Upper lobe of right lung (tissue), 1 donor: ENCODE results near the gene ACTN2. TPM values are rescaled to one million over a fixed set of nuclear protein-coding genes. Genes with fewer than 3 reads are reported as not detected.

Source experiments
- ATAC-seq: fragments of 200-7000 bp; cut with Tn5 transposase; one replicate; pipeline ENCODE4 v1.9.1; 2020; ENCODE audit warnings: mild to moderate bottlenecking, moderate library complexity
- DNase-seq: peaks from one replicate; pipeline ENCODE4 v3.0.0-alpha.2; 2020
- H3K27ac ChIP-seq: fragments of 200-600 bp; one replicate; pipeline ENCODE4 v1.8.0; 2022
- H3K27me3 ChIP-seq: fragments of 200-600 bp; one replicate; pipeline ENCODE4 v1.8.0; 2022; ENCODE audit warnings: mild to moderate bottlenecking
- H3K36me3 ChIP-seq: fragments of 200-600 bp; one replicate; pipeline ENCODE4 v1.8.0; 2022
- H3K4me1 ChIP-seq: fragments of 200-600 bp; one replicate; pipeline ENCODE4 v1.8.0; 2022
- H3K4me3 ChIP-seq: fragments of 200-600 bp; one replicate; pipeline ENCODE4 v1.8.0; 2022; ENCODE audit warnings: mild to moderate bottlenecking
- H3K9me3 ChIP-seq: fragments of 200-600 bp; one replicate; pipeline ENCODE4 v1.8.0; 2022
- intact Hi-C: fragments of 100-400 bp; cut with DNase I; formaldehyde crosslinking; loops from one replicate; pipeline ENCODE4 v1.11.0; 2022
- total RNA-seq: library from RNA; stranded (reverse); fragmentation: NEBNext Ultra II Directional; extraction: Animal tissue kit (Norgen Biotek cat#: 25700); gene quantifications from one replicate; pipeline ENCODE4 v1.2.1, GENCODE V29; 2021
- TF ChIP-seq, protein P1 (sequence below): fragments of 200-600 bp; IDR thresholded peaks from one replicate; pipeline ENCODE4 v1.8.0; 2022; ENCODE audit warnings: antibody characterized with exemption
- donor health status: DM: no; HTN: yes; CAD: no; lungs with severe emphysema.

The ACTN2 gene
- total RNA-seq, 1 donor from 2014 or later: 2.8 TPM

DNA sequence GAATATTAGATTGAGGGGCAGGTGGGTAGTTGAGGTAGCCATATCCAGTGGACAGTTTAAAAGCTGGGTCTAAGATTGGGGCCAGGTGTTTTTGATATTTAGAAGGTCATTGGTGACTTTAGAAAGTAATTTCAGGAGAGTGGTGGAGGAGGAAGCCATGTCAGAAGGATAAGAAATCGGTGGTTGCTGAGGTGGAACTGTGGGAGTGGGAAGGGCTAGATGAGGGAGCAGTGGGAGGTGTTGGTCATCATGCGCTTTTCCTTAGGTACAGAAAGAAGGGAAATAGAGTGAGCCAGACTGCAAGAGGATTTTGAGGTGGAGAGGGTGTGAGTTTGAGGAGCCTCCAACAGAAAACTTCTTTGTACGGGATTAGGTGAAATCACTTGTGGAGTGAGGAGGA lies 116.0 kb downstream of the ACTN2 start:
- Histone ChIP-seq H3K27ac (no peak overlapping the region), H3K27me3 (no peaks in the 10 kb centered on the region), H3K9me3 (no peaks in the 10 kb centered on the region), H3K36me3 (peaks cover 29% of the 10 kb centered on the region), H3K4me3 (no peak overlapping the region), H3K4me1 (peaks cover 5% of the 10 kb centered on the region)
- intact Hi-C loops: no loop called here
- ATAC-seq: no peak
- TF ChIP-seq, protein P1, sequence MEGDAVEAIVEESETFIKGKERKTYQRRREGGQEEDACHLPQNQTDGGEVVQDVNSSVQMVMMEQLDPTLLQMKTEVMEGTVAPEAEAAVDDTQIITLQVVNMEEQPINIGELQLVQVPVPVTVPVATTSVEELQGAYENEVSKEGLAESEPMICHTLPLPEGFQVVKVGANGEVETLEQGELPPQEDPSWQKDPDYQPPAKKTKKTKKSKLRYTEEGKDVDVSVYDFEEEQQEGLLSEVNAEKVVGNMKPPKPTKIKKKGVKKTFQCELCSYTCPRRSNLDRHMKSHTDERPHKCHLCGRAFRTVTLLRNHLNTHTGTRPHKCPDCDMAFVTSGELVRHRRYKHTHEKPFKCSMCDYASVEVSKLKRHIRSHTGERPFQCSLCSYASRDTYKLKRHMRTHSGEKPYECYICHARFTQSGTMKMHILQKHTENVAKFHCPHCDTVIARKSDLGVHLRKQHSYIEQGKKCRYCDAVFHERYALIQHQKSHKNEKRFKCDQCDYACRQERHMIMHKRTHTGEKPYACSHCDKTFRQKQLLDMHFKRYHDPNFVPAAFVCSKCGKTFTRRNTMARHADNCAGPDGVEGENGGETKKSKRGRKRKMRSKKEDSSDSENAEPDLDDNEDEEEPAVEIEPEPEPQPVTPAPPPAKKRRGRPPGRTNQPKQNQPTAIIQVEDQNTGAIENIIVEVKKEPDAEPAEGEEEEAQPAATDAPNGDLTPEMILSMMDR: no peak
- DNase-seq: no peak

DNA sequence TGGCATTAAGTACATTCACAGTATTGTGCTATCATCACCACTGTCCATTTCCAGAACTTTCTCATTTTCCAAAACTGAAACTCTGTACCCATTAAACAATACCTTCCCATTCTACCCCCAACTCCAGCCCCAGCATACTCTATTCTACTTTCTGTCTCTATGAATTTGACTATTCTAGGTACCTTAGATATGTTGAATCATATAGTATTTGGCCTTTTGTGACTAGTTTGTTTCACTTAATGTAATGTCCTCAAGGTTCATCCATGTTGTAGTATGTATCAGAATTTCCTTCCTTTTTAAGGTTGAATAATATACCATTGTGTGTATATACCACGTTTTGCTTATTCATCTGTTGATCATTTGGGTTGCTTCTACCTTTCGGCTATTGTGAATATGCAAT lies 120.3 kb downstream of the ACTN2 start:
- peaks cover 12% of the 10 kb centered on the region for H3K4me1 ChIP-seq
- no peak overlapping the region for H3K27ac ChIP-seq
- H3K36me3 ChIP-seq: peaks cover 60% of the 10 kb centered on the region
- intact Hi-C loops: no loop called here
- H3K27me3 ChIP-seq: no peaks in the 10 kb centered on the region
- ATAC-seq: no peak
- TF ChIP-seq, protein P1: no peak
- no peak for DNase-seq
- no peak overlapping the region for H3K4me3 ChIP-seq
- no peaks in the 10 kb centered on the region for H3K9me3 ChIP-seq

DNA sequence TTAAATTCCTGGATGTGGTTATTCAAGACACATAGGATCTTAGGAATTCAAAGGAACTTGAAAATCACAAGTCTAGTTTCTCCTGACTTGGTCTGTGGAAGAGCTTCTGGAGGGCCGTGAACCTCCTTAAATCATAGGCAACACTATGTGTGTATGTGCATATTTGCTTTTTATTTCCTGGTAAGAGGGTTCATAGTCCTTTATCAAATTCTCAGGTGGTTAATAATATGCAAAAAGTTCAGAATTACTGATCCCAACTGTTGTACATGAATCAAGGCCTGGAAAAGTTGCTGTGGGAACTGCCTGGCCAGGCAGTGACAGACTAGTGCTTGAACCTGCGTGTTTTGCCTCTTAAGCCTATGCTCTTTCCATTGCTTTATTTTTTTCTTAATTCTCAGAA lies 121.7 kb downstream of the ACTN2 start:
- peaks cover 74% of the 10 kb centered on the region for H3K36me3 ChIP-seq

DNA sequence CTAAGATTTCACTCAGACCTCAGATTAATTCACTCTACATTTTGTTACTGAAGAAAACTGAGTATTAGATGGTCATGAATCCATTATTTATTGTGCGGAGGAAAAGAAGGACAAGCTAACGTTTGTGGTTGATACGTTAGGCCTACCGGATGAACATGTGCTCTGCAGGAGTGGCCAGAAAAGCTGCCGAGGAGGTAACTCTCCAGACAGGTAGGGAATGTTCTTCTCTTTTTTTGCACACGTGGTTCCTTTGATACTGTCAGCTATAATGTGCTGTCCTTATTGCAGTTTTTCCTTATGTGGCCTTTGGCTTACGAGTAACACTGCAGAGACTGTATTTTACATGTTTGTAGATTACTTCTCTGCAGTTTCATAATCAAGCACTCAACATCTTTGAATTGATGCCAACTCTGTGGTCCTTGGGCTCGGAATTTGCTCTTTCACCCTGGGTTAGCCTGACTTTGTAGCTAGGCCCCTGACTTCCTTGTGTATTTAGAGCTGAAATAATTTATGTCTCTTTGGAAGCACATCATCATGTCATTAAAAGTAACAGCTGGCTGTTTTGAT lies 122.3 kb downstream of the ACTN2 start:
- Histone ChIP-seq H3K9me3 (no peaks in the 10 kb centered on the region), H3K36me3 (peaks cover 76% of the 10 kb centered on the region), H3K4me3 (no peak overlapping the region), H3K27me3 (no peaks in the 10 kb centered on the region), H3K27ac (no peak overlapping the region), H3K4me1 (peaks cover 12% of the 10 kb centered on the region)
- TF ChIP-seq, protein P1: no peak
- DNase-seq: no peak
- intact Hi-C loops: no loop called here
- ATAC-seq: peak; percentile 59

More for the DNA sequence above, 121.7 kb downstream of the ACTN2 start:
- TF ChIP-seq, protein P1: no peak
- no peak overlapping the region for H3K27ac ChIP-seq
- H3K9me3 ChIP-seq: no peaks in the 10 kb centered on the region
- H3K4me1 ChIP-seq: peaks cover 12% of the 10 kb centered on the region
- intact Hi-C loops: no loop called here
- H3K27me3 ChIP-seq: no peaks in the 10 kb centered on the region
- no peak overlapping the region for H3K4me3 ChIP-seq
- DNase-seq (no peak), ATAC-seq (no peak)

DNA sequence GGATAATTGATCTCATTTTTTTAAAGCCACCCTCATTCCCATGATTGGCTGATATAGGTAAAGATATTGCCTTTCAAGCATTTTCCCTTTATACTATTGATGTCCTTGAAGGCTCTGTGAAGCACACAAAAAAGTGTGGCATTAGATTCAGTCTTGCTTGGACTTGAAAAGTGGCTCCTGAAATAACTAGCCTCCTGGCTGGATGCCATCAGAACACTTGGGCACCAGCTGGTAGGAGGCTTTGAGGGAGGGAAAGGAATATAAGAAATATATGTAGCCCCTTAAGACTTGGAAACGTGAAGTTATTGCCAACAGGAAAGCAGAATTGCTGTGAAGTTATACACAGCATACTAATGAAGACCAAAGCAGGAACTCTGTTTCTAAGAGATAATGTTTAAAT lies 122.8 kb downstream of the ACTN2 start:
- intact Hi-C loops: no loop called here
- H3K4me1 ChIP-seq: peaks cover 12% of the 10 kb centered on the region
- ATAC-seq: no peak
- no peaks in the 10 kb centered on the region for H3K27me3 ChIP-seq
- H3K4me3 ChIP-seq: no peak overlapping the region
- no peaks in the 10 kb centered on the region for H3K9me3 ChIP-seq
- peaks cover 76% of the 10 kb centered on the region for H3K36me3 ChIP-seq
- no peak for DNase-seq
- TF ChIP-seq, protein P1: no peak
- no peak overlapping the region for H3K27ac ChIP-seq

DNA sequence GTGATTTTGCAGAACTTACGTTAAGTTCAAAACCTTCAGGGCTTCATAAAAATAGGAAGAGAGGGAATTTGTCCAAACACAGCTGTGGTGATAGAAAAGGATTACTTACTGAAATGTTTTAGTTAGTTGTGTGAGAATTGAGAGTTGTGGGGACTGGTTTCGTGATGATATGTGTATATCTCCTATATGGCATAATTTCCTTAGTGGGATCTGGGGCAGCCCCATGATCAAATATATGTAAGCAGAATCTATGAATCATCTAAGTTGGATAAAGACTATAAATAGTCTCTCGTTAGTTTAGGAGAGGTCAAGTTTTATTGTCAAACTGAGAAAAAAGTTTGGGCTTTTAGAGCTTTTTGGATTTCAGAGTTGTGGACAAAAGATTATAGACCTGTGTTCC lies 123.7 kb downstream of the ACTN2 start:
- no peaks in the 10 kb centered on the region for H3K9me3 ChIP-seq
- intact Hi-C loops: no loop called here
- H3K27me3 ChIP-seq: no peaks in the 10 kb centered on the region
- ATAC-seq (no peak), DNase-seq (no peak)
- peaks cover 79% of the 10 kb centered on the region for H3K36me3 ChIP-seq
- no peak overlapping the region for H3K27ac ChIP-seq
- TF ChIP-seq, protein P1: no peak
- H3K4me1 ChIP-seq: peaks cover 12% of the 10 kb centered on the region
- H3K4me3 ChIP-seq: no peak overlapping the region
